Omental fat pad (tissue), 4 donors: Measurements from ENCODE around the gene CIZ1. TPM values are rescaled to one million over a fixed set of nuclear protein-coding genes. Genes with fewer than 3 reads are reported as not detected.
A peak's percentile ranks its signal among the peaks of the same experiment; 100 is the strongest.

Experiments used
- ATAC-seq: fragments of 150-250 bp; one replicate; pipeline ENCODE4 v1.9.1; 2016; ENCODE audit warnings: mild to moderate bottlenecking, moderate library complexity; ENCODE audit not compliant: low FRiP score
- DNase-seq: peaks from one replicate; pipeline ENCODE4 v3.0.0-alpha.2; 2019; ENCODE audit warnings: low spot score
- CTCF ChIP-seq, 3 donors: fragments of 450-650 bp; IDR thresholded peaks; one replicate each; pipeline ENCODE4 v1.5.1; 2016 to 2017; ENCODE audit warnings: antibody characterized with exemption in 3 of 3, mild to moderate bottlenecking in 3 of 3, moderate library complexity in 2 of 3
- total RNA-seq, 4 donors: library from RNA; depleted of rRNA; stranded (reverse); fragments of >200 nt; gene quantifications; one replicate each; pipeline ENCODE4 v1.1.0, GENCODE V29; 2016

Gene CIZ1
- total RNA-seq, 4 donors from 2014 or later, result 40.1 to 70.1 (median 52.5) TPM

GRCh38 chr9:128128836-128129590, 62.4 kb downstream of the CIZ1 start:
- no peak for TF ChIP-seq CTCF (IDR thresholded peaks at IDR 0.05)
- no peak for ATAC-seq
- DNase-seq, result no peak

DNA sequence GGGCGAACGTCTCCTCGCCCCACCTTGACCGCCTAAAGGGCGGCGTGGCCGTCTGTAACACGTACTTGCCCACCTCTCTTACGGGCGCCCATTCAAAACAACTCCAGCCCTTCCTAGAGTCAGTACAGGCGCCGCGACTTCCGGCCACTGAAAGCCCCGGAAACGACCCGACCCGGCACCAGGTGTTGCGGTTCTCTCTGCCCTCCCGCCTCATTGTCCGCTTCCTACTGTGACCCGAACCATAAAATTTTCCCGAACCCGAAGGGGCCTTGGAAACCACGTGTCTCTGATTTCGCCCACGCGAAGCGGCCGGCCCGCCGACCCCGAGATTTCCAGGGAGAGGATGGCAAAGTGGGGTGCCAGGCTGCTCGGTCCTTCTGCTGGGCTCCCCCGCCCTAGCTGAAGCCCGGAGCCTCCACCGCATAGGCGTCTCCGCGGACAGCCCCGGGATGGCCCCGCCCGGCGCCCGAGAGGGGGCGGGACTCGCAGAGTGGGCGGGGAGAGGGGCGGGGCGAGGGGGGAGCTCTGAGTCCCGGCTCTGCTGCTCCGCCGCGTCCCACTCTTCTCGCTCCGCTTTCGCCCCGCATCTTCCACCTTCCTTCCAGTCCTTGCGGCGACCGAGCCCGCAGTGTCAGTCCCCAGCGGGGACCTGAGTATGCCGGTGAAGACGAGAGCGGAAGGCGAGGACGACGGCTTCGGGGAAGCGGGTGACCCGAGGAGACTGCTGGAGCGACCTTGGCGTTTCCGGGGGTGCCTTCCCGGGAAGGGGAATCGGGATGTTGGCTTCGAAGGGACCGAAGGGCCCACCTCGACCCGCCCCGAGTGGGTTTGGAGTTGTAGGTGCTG, 63.2 kb downstream of the CIZ1 start:
- ATAC-seq, result peak; percentile 86
- DNase-seq, result peak; percentile 54
- TF ChIP-seq CTCF (IDR thresholded peaks at IDR 0.05), result no peak

DNA sequence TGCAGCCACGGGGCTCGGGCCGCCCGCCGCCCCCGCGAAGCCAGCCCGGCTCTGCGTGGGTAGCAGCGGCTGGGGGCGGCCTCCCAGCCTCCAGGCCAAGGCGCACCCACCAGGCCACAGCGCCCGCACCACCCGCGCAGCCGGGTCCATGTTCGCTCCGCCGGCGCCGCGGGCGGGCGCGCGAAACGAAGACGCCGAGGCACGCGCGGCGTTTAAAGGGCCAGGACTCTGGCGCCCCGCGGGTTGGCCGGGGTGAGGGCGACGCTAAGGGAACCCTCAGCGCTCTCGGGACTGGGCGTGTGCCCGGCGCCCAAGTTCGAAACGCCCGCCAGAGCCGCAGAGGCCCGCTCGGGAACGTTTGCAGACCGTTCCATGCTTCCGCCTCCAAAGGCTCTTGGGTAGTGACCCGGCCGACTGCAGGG, 63.8 kb downstream of the CIZ1 start, which contains the start of gene PTGES2:
PTGES2 (minus strand) TSS at position 162 of the 422 bp plus-strand sequence; CDS start at position 150, 12 bp downstream.
- DNase-seq (peak; percentile 47), ATAC-seq (peak; percentile 82)
- TF ChIP-seq CTCF (IDR thresholded peaks at IDR 0.05), result no peak

GRCh38 chr9:128125580-128126354, 65.6 kb downstream of the CIZ1 start:
- no peak for DNase-seq
- TF ChIP-seq CTCF (IDR thresholded peaks at IDR 0.05), result no peak
- ATAC-seq, result no peak

DNA sequence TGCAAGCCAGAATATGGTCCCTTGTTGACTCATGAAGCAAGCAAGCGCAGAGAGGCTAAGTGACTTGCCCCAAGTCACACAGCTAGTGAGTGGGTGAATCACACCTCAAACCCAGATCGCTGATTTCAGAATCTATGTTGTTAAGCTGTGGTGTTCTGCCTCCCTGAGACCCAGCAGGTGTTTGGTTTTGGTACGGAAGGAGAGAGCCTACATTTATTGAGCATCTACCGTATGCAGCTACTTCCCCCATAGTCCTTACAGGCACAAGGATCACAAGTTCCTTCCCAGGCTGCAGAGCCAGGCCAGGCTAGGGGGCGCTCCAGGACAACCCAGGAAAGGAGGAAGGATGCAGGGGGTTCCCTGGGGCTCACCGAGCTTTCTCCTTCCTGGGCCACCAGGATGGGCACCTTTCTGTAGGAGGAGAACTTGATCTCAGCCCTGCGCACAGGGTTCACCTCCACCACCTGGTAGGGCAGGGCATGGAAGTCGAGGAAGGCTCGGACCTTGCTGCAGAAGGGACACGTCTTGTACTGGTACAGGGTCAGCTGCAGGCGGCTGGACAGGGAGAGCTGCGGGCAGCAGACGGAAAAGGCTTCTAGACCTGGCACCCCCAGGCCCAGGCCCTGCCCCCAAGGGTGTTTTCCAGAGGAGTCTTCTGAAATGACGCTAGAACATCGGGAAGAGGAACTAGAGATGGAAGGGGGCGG, 66.3 kb downstream of the CIZ1 start:
- DNase-seq (peak; percentile 68), ATAC-seq (no peak)
- peak in 1 of 3 donors; percentile 20 for TF ChIP-seq CTCF (IDR thresholded peaks at IDR 0.05)

GRCh38 chr9:128124451-128124850, 66.9 kb downstream of the CIZ1 start:
- ATAC-seq (no peak), DNase-seq (no peak)
- TF ChIP-seq CTCF (IDR thresholded peaks at IDR 0.05), result no peak
